Type B pancreatic cell (in vitro differentiated cells): ENCODE measurements around the gene DYRK3. TPM values are rescaled to one million over a fixed set of nuclear protein-coding genes. Genes with fewer than 3 reads are reported as not detected.

Experiments used
- DNase-seq: peaks from one replicate; pipeline ENCODE4 v3.0.0; 2021; ENCODE audit warnings: mixed read lengths; ENCODE audit not compliant: unreplicated experiment; ENCODE audit errors: extremely low spot score
- H3K27ac Mint-ChIP-seq: 2 replicates; pipeline ENCODE4 v1.8.0; 2021; ENCODE audit warnings: mild to moderate bottlenecking, mixed read lengths
- H3K27me3 Mint-ChIP-seq: 2 replicates; pipeline ENCODE4 v1.8.0; 2021; ENCODE audit warnings: mixed read lengths
- H3K36me3 Mint-ChIP-seq: 2 replicates; pipeline ENCODE4 v1.8.0; 2021; ENCODE audit warnings: mixed read lengths
- H3K4me1 Mint-ChIP-seq: one replicate; pipeline ENCODE4 v1.8.0; 2021; ENCODE audit warnings: mixed read lengths; ENCODE audit not compliant: unreplicated experiment
- H3K4me3 Mint-ChIP-seq: 2 replicates; pipeline ENCODE4 v1.8.0; 2021; ENCODE audit warnings: mild to moderate bottlenecking, mixed read lengths
- H3K9me3 Mint-ChIP-seq: 2 replicates; pipeline ENCODE4 v1.8.0; 2021; ENCODE audit warnings: mixed read lengths
- long read RNA-seq: library from polyadenylated mRNA; unstranded; transcript quantifications from one replicate; pipeline ENCODE4 v2.0.0, GENCODE V29; 2020
- total RNA-seq: library from RNA; stranded (reverse); gene quantifications from 2 replicates; pipeline ENCODE4 v1.2.1, GENCODE V29; 2021; ENCODE audit warnings: low replicate concordance
- TF ChIP-seq, protein P1 (sequence below): fragments of 200-600 bp; sonication (generic); conservative IDR thresholded peaks from 2 replicates; pipeline ENCODE4 v1.5.0; 2021; ENCODE audit warnings: antibody characterized with exemption, mild to moderate bottlenecking

Gene DYRK3
- 1.0 and 7.2 TPM in 2 replicates for total RNA-seq
- long read RNA-seq, result 0 reads

DNA sequence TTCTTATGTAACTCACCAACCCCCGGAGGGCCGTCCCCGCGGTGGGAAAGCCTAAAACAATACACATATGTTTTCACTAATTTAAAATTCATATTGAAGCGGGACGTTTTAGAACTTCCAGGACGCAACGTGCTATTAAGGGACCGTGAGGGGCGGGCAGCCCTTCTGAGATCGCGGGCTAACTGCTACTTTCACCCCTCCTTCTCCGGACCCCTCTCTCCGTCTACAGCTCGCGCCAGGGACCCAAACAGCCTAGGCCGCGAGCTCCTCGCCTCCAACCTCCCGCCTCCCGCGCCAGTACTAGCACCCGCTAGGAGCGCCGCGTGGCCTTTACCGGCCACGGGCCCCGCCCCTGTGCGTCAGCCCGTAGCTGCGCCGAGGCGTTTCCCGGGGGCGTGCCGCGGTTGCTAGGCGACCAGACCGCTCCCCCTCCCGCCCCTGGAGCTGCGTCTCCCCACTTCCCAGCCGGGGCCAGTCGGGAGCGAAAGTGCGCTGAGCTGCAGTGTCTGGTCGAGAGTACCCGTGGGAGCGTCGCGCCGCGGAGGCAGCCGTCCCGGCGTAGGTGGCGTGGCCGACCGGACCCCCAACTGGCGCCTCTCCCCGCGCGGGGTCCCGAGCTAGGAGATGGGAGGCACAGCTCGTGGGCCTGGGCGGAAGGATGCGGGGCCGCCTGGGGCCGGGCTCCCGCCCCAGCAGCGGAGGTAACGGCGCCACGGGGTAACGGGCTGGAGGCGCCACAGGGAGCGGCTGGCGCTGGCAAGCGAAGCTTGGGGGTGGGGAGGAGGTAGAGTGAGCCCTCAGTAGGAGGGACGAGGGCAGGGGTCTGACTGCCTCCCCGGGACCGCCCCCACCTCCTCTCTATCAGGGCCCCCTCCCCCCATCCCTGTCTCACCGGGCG, at the start of gene DYRK3:
DYRK3 (plus strand) TSS at position 457 of the 898 bp plus-strand sequence; CDS start at position 625, 168 bp downstream.
- Mint-ChIP-seq H3K4me1 (peaks cover 28% of the 10 kb centered on the region), H3K27ac (peak within 1 kb of the TSS; percentile 85), H3K27me3 (peaks cover 39% of the 10 kb centered on the region), H3K4me3 (peak within 1 kb of the TSS; percentile 88), H3K9me3 (no peaks in the 10 kb centered on the region), H3K36me3 (no peaks in the 10 kb centered on the region)
- DNase-seq, result peak; percentile 95
- TF ChIP-seq, protein P1, sequence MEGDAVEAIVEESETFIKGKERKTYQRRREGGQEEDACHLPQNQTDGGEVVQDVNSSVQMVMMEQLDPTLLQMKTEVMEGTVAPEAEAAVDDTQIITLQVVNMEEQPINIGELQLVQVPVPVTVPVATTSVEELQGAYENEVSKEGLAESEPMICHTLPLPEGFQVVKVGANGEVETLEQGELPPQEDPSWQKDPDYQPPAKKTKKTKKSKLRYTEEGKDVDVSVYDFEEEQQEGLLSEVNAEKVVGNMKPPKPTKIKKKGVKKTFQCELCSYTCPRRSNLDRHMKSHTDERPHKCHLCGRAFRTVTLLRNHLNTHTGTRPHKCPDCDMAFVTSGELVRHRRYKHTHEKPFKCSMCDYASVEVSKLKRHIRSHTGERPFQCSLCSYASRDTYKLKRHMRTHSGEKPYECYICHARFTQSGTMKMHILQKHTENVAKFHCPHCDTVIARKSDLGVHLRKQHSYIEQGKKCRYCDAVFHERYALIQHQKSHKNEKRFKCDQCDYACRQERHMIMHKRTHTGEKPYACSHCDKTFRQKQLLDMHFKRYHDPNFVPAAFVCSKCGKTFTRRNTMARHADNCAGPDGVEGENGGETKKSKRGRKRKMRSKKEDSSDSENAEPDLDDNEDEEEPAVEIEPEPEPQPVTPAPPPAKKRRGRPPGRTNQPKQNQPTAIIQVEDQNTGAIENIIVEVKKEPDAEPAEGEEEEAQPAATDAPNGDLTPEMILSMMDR, result no peak

DNA sequence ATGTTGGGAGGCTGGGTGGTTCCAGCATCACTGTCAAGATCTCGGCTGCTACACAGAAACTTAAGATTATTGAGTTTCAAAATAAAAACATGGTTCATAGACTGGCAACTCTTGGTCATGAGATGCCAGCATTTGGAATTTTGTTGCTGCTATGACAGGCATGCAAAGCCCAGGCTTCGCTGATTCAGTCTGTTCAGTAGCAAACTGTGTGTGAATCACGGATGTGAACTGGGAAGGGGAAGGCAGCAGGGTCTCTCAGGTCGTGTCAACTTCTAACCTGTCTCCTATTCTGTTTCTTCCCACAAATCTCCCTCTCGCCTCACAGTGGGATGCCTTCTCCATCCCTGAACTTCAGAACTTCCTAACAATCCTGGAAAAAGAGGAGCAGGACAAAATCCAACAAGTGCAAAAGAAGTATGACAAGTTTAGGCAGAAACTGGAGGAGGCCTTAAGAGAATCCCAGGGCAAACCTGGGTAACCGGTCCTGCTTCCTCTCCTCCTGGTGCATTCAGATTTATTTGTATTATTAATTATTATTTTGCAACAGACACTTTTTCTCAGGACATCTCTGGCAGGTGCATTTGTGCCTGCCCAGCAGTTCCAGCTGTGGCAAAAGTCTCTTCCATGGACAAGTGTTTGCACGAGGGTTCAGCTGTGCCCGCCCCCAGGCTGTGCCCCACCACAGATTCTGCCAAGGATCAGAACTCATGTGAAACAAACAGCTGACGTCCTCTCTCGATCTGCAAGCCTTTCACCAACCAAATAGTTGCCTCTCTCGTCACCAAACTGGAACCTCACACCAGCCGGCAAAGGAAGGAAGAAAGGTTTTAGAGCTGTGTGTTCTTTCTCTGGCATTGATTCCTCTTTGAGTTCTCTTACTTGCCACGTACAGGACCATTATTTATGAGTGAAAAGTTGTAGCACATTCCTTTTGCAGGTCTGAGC, 48.6 kb upstream of the DYRK3 start:
- H3K27ac Mint-ChIP-seq, result peak overlapping the region; percentile 94

DNA sequence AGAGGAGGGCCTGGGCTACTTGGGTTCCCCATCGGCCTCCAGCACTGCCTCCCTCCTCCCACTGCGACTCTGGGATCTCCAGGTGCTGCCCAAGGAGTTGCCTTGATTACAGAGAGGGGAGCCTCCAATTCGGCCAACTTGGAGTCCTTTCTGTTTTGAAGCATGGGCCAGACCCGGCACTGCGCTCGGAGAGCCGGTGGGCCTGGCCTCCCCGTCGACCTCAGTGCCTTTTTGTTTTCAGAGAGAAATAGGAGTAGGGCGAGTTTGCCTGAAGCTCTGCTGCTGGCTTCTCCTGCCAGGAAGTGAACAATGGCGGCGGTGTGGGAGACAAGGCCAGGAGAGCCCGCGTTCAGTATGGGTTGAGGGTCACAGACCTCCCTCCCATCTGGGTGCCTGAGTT, 47.4 kb upstream of the DYRK3 start:
- no peak for DNase-seq
- Mint-ChIP-seq H3K27me3 (peaks cover 3% of the 10 kb centered on the region), H3K4me3 (no peak overlapping the region), H3K9me3 (no peaks in the 10 kb centered on the region), H3K36me3 (peaks cover 22% of the 10 kb centered on the region), H3K4me1 (peaks cover 11% of the 10 kb centered on the region), H3K27ac (no peak overlapping the region)
- TF ChIP-seq, protein P1, result no peak

More for the DNA sequence above, 48.6 kb upstream of the DYRK3 start:
- Mint-ChIP-seq H3K9me3 (no peaks in the 10 kb centered on the region), H3K4me3 (peak overlapping the region; percentile 46), H3K36me3 (peaks cover 13% of the 10 kb centered on the region), H3K27me3 (peaks cover 3% of the 10 kb centered on the region), H3K4me1 (peaks cover 11% of the 10 kb centered on the region)
- TF ChIP-seq, protein P1, result no peak
- no peak for DNase-seq

DNA sequence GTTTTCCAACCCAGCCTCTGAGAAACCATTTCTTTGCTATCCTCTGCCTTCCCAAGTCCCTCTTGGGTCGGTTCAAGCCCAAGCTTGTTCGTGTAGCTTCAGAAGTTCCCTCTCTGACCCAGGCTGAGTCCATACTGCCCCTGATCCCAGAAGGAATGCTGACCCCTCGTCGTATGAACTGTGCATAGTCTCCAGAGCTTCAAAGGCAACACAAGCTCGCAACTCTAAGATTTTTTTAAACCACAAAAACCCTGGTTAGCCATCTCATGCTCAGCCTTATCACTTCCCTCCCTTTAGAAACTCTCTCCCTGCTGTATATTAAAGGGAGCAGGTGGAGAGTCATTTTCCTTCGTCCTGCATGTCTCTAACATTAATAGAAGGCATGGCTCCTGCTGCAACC, 46.8 kb upstream of the DYRK3 start:
- Mint-ChIP-seq H3K4me1 (peaks cover 10% of the 10 kb centered on the region), H3K4me3 (no peak overlapping the region), H3K27me3 (peaks cover 1% of the 10 kb centered on the region), H3K27ac (peak overlapping the region; percentile 54), H3K36me3 (peaks cover 22% of the 10 kb centered on the region), H3K9me3 (no peaks in the 10 kb centered on the region)
- TF ChIP-seq, protein P1, result no peak
- no peak for DNase-seq

DNA sequence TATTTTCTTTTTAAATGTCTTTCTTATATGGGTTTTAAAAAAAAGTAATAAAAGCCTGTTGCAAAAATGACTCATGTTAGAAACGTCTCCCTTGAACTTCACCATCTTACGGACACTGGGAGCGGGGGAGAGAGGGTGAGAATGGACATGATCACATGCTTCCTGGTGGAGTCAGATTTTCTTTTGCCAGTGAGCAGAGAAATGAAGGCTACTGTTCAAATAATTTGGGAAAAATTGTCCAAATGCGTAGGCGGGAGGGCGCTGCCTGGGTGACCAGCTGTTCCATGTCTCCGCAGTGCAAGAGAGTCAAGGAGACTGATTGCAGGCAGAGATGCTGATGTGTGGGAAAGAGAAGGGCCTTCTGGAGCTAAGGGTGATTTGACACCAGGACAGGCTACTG, 46.1 kb upstream of the DYRK3 start:
- DNase-seq, result no peak
- H3K4me3 Mint-ChIP-seq, result no peak overlapping the region
- no peaks in the 10 kb centered on the region for H3K9me3 Mint-ChIP-seq
- H3K36me3 Mint-ChIP-seq, result peaks cover 27% of the 10 kb centered on the region
- peak overlapping the region; percentile 25 for H3K27ac Mint-ChIP-seq
- TF ChIP-seq, protein P1, result no peak
- H3K27me3 Mint-ChIP-seq, result no peaks in the 10 kb centered on the region
- H3K4me1 Mint-ChIP-seq, result peaks cover 8% of the 10 kb centered on the region
